H1 (cell line): Measurements from ENCODE around the gene NLN. TPM values are rescaled to one million over a fixed set of nuclear protein-coding genes. Genes with fewer than 3 reads are reported as not detected.

Source experiments
- CTCF ChIA-PET: fragments of 300-600 bp; sonication (Branson Sonifier 250); formaldehyde crosslinking; loops from one replicate; lab custom pipeline; 2021; ENCODE audit not compliant: partially characterized antibody; lab: Charles Lee
- POLR2A ChIA-PET: fragments of 300-600 bp; sonication (Branson Sonifier 250); formaldehyde crosslinking; loops from one replicate; lab custom pipeline; 2021; ENCODE audit warnings: inconsistent platforms; ENCODE audit not compliant: partially characterized antibody; lab: Charles Lee
- DNase-seq, 2 experiments: peaks; one replicate each; pipeline versions ENCODE4 v3.0.0 to v3.0.0-alpha.2; 2010 to 2022; ENCODE audit warnings: low spot score in 2 of 2, low read depth in 1 of 2, mixed read lengths in 1 of 2
- FAIRE-seq: peaks from 2 replicates; lab custom pipeline; 2011; peaks lifted over from hg19 to GRCh38; lab: Jason Lieb, UNC
- H2AFZ ChIP-seq: 2 replicates; pipeline ENCODE4 v1.8.1; 2012; ENCODE audit warnings: low read length, inconsistent platforms
- H2AK5ac ChIP-seq: 2 replicates; pipeline ENCODE4 v1.6.1; 2013; ENCODE audit warnings: low read depth, low read length
- H2BK120ac ChIP-seq: replicated peaks from 2 replicates; pipeline ENCODE3; 2013; ENCODE audit warnings: low read depth, low read length, inconsistent platforms
- H2BK12ac ChIP-seq: 2 replicates; pipeline ENCODE4 v1.6.1; 2013; ENCODE audit warnings: low read depth, low read length
- H2BK15ac ChIP-seq: 2 replicates; pipeline ENCODE4 v1.6.1; 2013; ENCODE audit warnings: low read length
- H2BK20ac ChIP-seq: 2 replicates; pipeline ENCODE4 v1.6.1; 2013; ENCODE audit warnings: low read length
- H2BK5ac ChIP-seq: 2 replicates; pipeline ENCODE4 v1.6.1; 2013; ENCODE audit warnings: low read depth, low read length
- H3K14ac ChIP-seq: 2 replicates; pipeline ENCODE4 v1.6.1; 2013; ENCODE audit warnings: inconsistent platforms; ENCODE audit not compliant: insufficient read length
- H3K18ac ChIP-seq: 2 replicates; pipeline ENCODE4 v1.6.1; 2013; ENCODE audit warnings: low read length; ENCODE audit errors: extremely low read depth
- H3K23ac ChIP-seq: 2 replicates; pipeline ENCODE4 v1.6.1; 2013; ENCODE audit warnings: inconsistent platforms; ENCODE audit not compliant: insufficient read length
- H3K23me2 ChIP-seq: 2 replicates; pipeline ENCODE4 v1.6.1; 2013; ENCODE audit warnings: low read depth, low read length
- H3K27ac ChIP-seq: 2 replicates; pipeline ENCODE4 v1.6.1; 2011; ENCODE audit warnings: low read depth, low read length, inconsistent platforms
- H3K27me3 ChIP-seq, 4 experiments: replicated peaks in 1 of 4; 1 replicate in 1 of 4; 2 replicates in 3 of 4; pipeline versions ENCODE4 v1.6.1 to v1.8.1; 2011 to 2013; ENCODE audit warnings: low read length in 3 of 4, mild to moderate bottlenecking in 3 of 4, inconsistent platforms in 2 of 4, mixed read lengths in 2 of 4, moderate library complexity in 1 of 4; ENCODE audit not compliant: control insufficient read depth in 3 of 4, insufficient read depth in 3 of 4; ENCODE audit errors: extremely low read depth in 1 of 4
- H3K36me3 ChIP-seq, 4 experiments: 2 replicates each; pipeline versions ENCODE4 v1.6.1 to v1.8.1; 2011 to 2013; ENCODE audit warnings: mild to moderate bottlenecking in 4 of 4, low read length in 3 of 4, moderate library complexity in 2 of 4, control low read depth in 1 of 4, inconsistent platforms in 1 of 4; ENCODE audit not compliant: insufficient read depth in 4 of 4, control insufficient read depth in 2 of 4
- H3K4ac ChIP-seq: replicated peaks from 2 replicates; pipeline ENCODE3; 2013; ENCODE audit warnings: low read length, low read depth, mixed read lengths, inconsistent platforms; ENCODE audit not compliant: insufficient read length
- H3K4me1 ChIP-seq, 4 experiments: replicated peaks in 1 of 4; 1 replicate in 1 of 4; 2 replicates in 3 of 4; pipeline versions ENCODE4 v1.6.1 to v1.8.1; 2011 to 2013; ENCODE audit warnings: low read length in 3 of 4, inconsistent platforms in 2 of 4, mixed read lengths in 1 of 4; ENCODE audit not compliant: insufficient read depth in 4 of 4, control insufficient read depth in 3 of 4
- H3K4me2 ChIP-seq, 2 experiments: 2 replicates each; pipeline versions ENCODE4 v1.6.1 to v1.8.1; 2011 to 2013; ENCODE audit warnings: low read depth in 2 of 2, low read length in 2 of 2, control low read depth in 1 of 2, inconsistent platforms in 1 of 2, mild to moderate bottlenecking in 1 of 2; ENCODE audit not compliant: insufficient read depth in 1 of 2
- H3K4me3 ChIP-seq, 4 experiments: fragments of 200-600, 300-600 bp in 1 of 4; sonication (generic), shearing (Covaris generic), sonication (Bioruptor Twin) in 1 of 4; 2 replicates each; pipeline versions ENCODE4 v1.5.1 to v1.8.1; 2011 to 2016; ENCODE audit warnings: low read length in 4 of 4, low read depth in 3 of 4, control low read depth in 2 of 4, inconsistent platforms in 2 of 4, mild to moderate bottlenecking in 2 of 4, mixed read lengths in 1 of 4, moderate library complexity in 1 of 4; ENCODE audit not compliant: insufficient read depth in 2 of 4; ENCODE audit errors: extremely low read depth in 1 of 4
- H3K56ac ChIP-seq: replicated peaks from 2 replicates; pipeline ENCODE3; 2013; ENCODE audit warnings: low read depth, mild to moderate bottlenecking, mixed read lengths, low read length, inconsistent platforms; ENCODE audit not compliant: insufficient read length
- H3K79me1 ChIP-seq: 2 replicates; pipeline ENCODE4 v1.6.1; 2013; ENCODE audit warnings: low read depth, low read length, control low read depth
- H3K79me2 ChIP-seq, 2 experiments: 2 replicates each; pipeline versions ENCODE4 v1.6.1 to v1.8.1; 2012 to 2013; ENCODE audit warnings: low read length in 2 of 2, mild to moderate bottlenecking in 2 of 2, inconsistent platforms in 1 of 2; ENCODE audit not compliant: insufficient read depth in 2 of 2, control insufficient read depth in 1 of 2
- H3K9ac ChIP-seq, 4 experiments: replicated peaks in 1 of 4; 1 replicate in 1 of 4; 2 replicates in 3 of 4; pipeline versions ENCODE4 v1.6.1 to v1.8.1; 2011 to 2013; ENCODE audit warnings: low read depth in 3 of 4, low read length in 3 of 4, control low read depth in 2 of 4, mild to moderate bottlenecking in 2 of 4, moderate library complexity in 2 of 4, inconsistent platforms in 1 of 4; ENCODE audit errors: extremely low read depth in 1 of 4
- H3K9me3 ChIP-seq, 2 experiments: 2 replicates each; pipeline versions ENCODE4 v1.6.1 to v1.8.1; 2012 to 2013; ENCODE audit warnings: mild to moderate bottlenecking in 2 of 2, moderate library complexity in 2 of 2, control low read depth in 1 of 2, inconsistent platforms in 1 of 2, low read depth in 1 of 2, low read length in 1 of 2, mixed read lengths in 1 of 2; ENCODE audit not compliant: insufficient read depth in 2 of 2
- H4K20me1 ChIP-seq, 2 experiments: replicated peaks in 1 of 2; 2 replicates each; pipeline versions ENCODE3 to v1.8.1; 2011 to 2013; ENCODE audit warnings: inconsistent platforms in 2 of 2, low read length in 2 of 2, mild to moderate bottlenecking in 1 of 2; ENCODE audit not compliant: insufficient read depth in 2 of 2, control insufficient read depth in 1 of 2
- H4K5ac ChIP-seq: 2 replicates; pipeline ENCODE4 v1.6.1; 2013; ENCODE audit warnings: low read length, low read depth, mixed read lengths, inconsistent platforms; ENCODE audit not compliant: insufficient read length
- H4K8ac ChIP-seq: 2 replicates; pipeline ENCODE4 v1.8.0; 2013; ENCODE audit warnings: mild to moderate bottlenecking, moderate library complexity, low read length, inconsistent platforms; ENCODE audit not compliant: insufficient read depth; ENCODE audit errors: extremely low read depth
- H4K91ac ChIP-seq: replicated peaks from 2 replicates; pipeline ENCODE3; 2013; ENCODE audit warnings: low read length, mixed read lengths, inconsistent platforms; ENCODE audit not compliant: insufficient read length
- BCL11A ChIP-seq, 2 experiments: IDR thresholded peaks; one replicate each; pipeline ENCODE4 v1.6.1; 2011; ENCODE audit warnings: low read depth in 2 of 2, low read length in 2 of 2, mild to moderate bottlenecking in 2 of 2
- CBX5 ChIP-seq: fragments of 300-800, 300-1000 bp; sonication (generic); IDR thresholded peaks from 2 replicates; pipeline ENCODE4 v1.7.1; 2016; ENCODE audit warnings: antibody characterized with exemption, low read length, low read depth
- CEBPB ChIP-seq: IDR thresholded peaks from 2 replicates; pipeline ENCODE4 v1.6.1; 2012; ENCODE audit warnings: low read depth, low read length
- CHD2 ChIP-seq: IDR thresholded peaks from 2 replicates; pipeline ENCODE4 v1.6.1; 2012; ENCODE audit warnings: low read length, improper control_type of control experiment
- GABPA ChIP-seq: IDR thresholded peaks from 2 replicates; pipeline ENCODE4 v1.6.1; 2011; ENCODE audit warnings: mild to moderate bottlenecking, low read length, moderate library complexity, borderline replicate concordance; ENCODE audit not compliant: insufficient read depth
- JUND ChIP-seq: IDR thresholded peaks from 2 replicates; pipeline ENCODE4 v1.6.1; 2011; ENCODE audit warnings: mild to moderate bottlenecking, improper control_type of control experiment, low read length
- KDM4A ChIP-seq: IDR thresholded peaks from one replicate; pipeline ENCODE4 v1.7.1; 2012; ENCODE audit warnings: low read depth, mild to moderate bottlenecking, moderate library complexity, low read length, inconsistent platforms; ENCODE audit not compliant: severe bottlenecking
- POLR2A ChIP-seq, 2 experiments: IDR thresholded peaks; 1 replicate in 1 of 2; 2 replicates in 1 of 2; pipeline ENCODE4 v1.6.1; 2011; ENCODE audit warnings: low read depth in 2 of 2, low read length in 2 of 2, mild to moderate bottlenecking in 2 of 2; ENCODE audit errors: control extremely low read depth in 1 of 2
- POU5F1 ChIP-seq: IDR thresholded peaks from 2 replicates; pipeline ENCODE4 v1.6.1; 2011; ENCODE audit warnings: low read depth, mild to moderate bottlenecking, low read length, moderate library complexity
- RFX5 ChIP-seq: IDR thresholded peaks from 2 replicates; pipeline ENCODE4 v1.6.1; 2011; ENCODE audit warnings: low read depth, low read length, improper control_type of control experiment, borderline replicate concordance
- SIN3A ChIP-seq, 2 experiments: IDR thresholded peaks in 1 of 2; conservative IDR thresholded peaks in 1 of 2; 2 replicates each; pipeline ENCODE4 v1.6.1; 2011 to 2012; ENCODE audit warnings: low read length in 2 of 2, improper control_type of control experiment in 1 of 2, low read depth in 1 of 2, mild to moderate bottlenecking in 1 of 2
- SP1 ChIP-seq: IDR thresholded peaks from 2 replicates; pipeline ENCODE4 v1.6.1; 2011; ENCODE audit warnings: low read depth, low read length
- SP2 ChIP-seq: IDR thresholded peaks from 2 replicates; pipeline ENCODE4 v1.6.1; 2012; ENCODE audit warnings: mild to moderate bottlenecking, low read length, inconsistent platforms
- polyA plus RNA-seq, 7 experiments: library from polyadenylated mRNA; depleted of rRNA in 3 of 7; stranded (reverse) in 5 of 7; unstranded in 2 of 7; fragments of >200 nt in 5 of 7; fragments of 200-250 nt in 2 of 7; gene quantifications; 1 replicate in 5 of 7; 2 replicates in 1 of 7; 4 replicates in 1 of 7; pipeline versions ENCODE4 v1.2.1 to v1.2.3, GENCODE V29; 2011 to 2013; ENCODE audit warnings: missing spikeins in 2 of 7, mixed read lengths in 2 of 7
- total RNA-seq: library from RNA; stranded (reverse); fragmentation: NEBNext Ultra II Directional; extraction: Animal tissue kit (Norgen Biotek cat#: 25700); gene quantifications from 2 replicates; pipeline ENCODE4 v1.2.1, GENCODE V29; 2021
- TF ChIP-seq, protein P1 (sequence below): IDR thresholded peaks from 2 replicates; pipeline ENCODE4 v1.6.1; 2011; ENCODE audit warnings: low read length, improper control_type of control experiment

The NLN gene
- total and polyA plus RNA-seq, 2 of the 8 experiments (the other 6 are each of a cell fraction or from before 2014, with no cell fraction given): 46.7 to 192 TPM

GRCh38 chr5:65718576-65719310 lies 3.3 kb upstream of the NLN start:
- no peak overlapping the region for H3K9ac ChIP-seq
- CTCF ChIA-PET: no interaction called here
- H2BK12ac ChIP-seq: no peak overlapping the region
- no peaks in the 10 kb centered on the region for H3K9me3 ChIP-seq
- no peak overlapping the region for H3K4ac ChIP-seq
- peaks cover 2% of the 10 kb centered on the region in 2 experiments for H4K20me1 ChIP-seq
- H3K56ac ChIP-seq: no peak overlapping the region
- peaks cover 8% of the 10 kb centered on the region for H3K23me2 ChIP-seq
- H4K5ac ChIP-seq: no peak overlapping the region
- H4K8ac ChIP-seq: no peak overlapping the region
- H3K4me1 ChIP-seq: no peaks in the 10 kb centered on the region
- POLR2A ChIA-PET: no interaction called here
- H3K14ac ChIP-seq: no peak overlapping the region
- peaks cover 0 to 8% (median 0%) of the 10 kb centered on the region in 4 experiments; a peak in 1 of 8 replicates for H3K36me3 ChIP-seq
- no peak overlapping the region for H2BK20ac ChIP-seq
- no peaks in the 10 kb centered on the region for H3K79me1 ChIP-seq
- DNase-seq: no peak
- H4K91ac ChIP-seq: no peak overlapping the region
- H2BK120ac ChIP-seq: no peak overlapping the region
- H2BK5ac ChIP-seq: no peak overlapping the region
- no peak overlapping the region for H2BK15ac ChIP-seq
- no peak overlapping the region for H2AK5ac ChIP-seq
- no peak overlapping the region for H3K23ac ChIP-seq
- H2AFZ ChIP-seq: no peak overlapping the region
- no peak for FAIRE-seq
- H3K79me2 ChIP-seq: peaks cover 0 to 15% of the 10 kb centered on the region in 2 experiments; a peak in 3 of 4 replicates
- H3K4me3 ChIP-seq: no peak overlapping the region
- no peak overlapping the region for H3K4me2 ChIP-seq
- H3K27me3 ChIP-seq: no peaks in the 10 kb centered on the region
- H3K18ac ChIP-seq: no peak overlapping the region
- no peak overlapping the region for H3K27ac ChIP-seq
- TF ChIP-seq SIN3A (conservative IDR thresholded peaks at IDR 0.05 in 1 of 2, IDR thresholded peaks at IDR 0.05 in 1 of 2; ENCODE audit: low read depth in 1 of 2, low read length in 2 of 2): no peak
- no peak for TF ChIP-seq BCL11A (IDR thresholded peaks at IDR 0.05; ENCODE audit: low read depth in 2 of 2, low read length in 2 of 2)
- TF ChIP-seq CEBPB: no peak
- no peak for TF ChIP-seq SP1
- TF ChIP-seq CHD2: no peak
- no peak for TF ChIP-seq SP2
- TF ChIP-seq POLR2A (IDR thresholded peaks at IDR 0.05; ENCODE audit: control extremely low read depth in 1 of 2, low read depth in 2 of 2, low read length in 2 of 2): no peak
- TF ChIP-seq GABPA: no peak
- TF ChIP-seq, protein P1, sequence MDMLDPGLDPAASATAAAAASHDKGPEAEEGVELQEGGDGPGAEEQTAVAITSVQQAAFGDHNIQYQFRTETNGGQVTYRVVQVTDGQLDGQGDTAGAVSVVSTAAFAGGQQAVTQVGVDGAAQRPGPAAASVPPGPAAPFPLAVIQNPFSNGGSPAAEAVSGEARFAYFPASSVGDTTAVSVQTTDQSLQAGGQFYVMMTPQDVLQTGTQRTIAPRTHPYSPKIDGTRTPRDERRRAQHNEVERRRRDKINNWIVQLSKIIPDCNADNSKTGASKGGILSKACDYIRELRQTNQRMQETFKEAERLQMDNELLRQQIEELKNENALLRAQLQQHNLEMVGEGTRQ: no peak
- TF ChIP-seq JUND: no peak
- TF ChIP-seq KDM4A: no peak
- no peak for TF ChIP-seq RFX5
- no peak for TF ChIP-seq POU5F1
- TF ChIP-seq CBX5: no peak
